ES-I3 (cell line): ENCODE data around the gene PDE3B.
"Not testable (repeated sequence)": the region's sequence is repeated elsewhere in the genome, so short reads cannot be mapped to it uniquely, and the experiment has no call there.

Source experiments
- H3K36me3 ChIP-seq: 2 replicates; pipeline ENCODE4 v1.6.1; 2013; ENCODE audit warnings: mild to moderate bottlenecking, low read length, control low read depth, moderate library complexity; ENCODE audit not compliant: insufficient read depth
- H3K4me1 ChIP-seq: 2 replicates; pipeline ENCODE4 v1.6.1; 2013; ENCODE audit warnings: mild to moderate bottlenecking, control low read depth, low read length; ENCODE audit not compliant: insufficient read depth
- H3K9ac ChIP-seq: 2 replicates; pipeline ENCODE4 v1.6.1; 2013; ENCODE audit warnings: low read depth, mild to moderate bottlenecking, low read length, moderate library complexity
- H3K9me3 ChIP-seq: 2 replicates; pipeline ENCODE4 v1.6.1; 2013; ENCODE audit warnings: mild to moderate bottlenecking, low read length, moderate library complexity; ENCODE audit not compliant: control insufficient read depth, insufficient read depth

Gene PDE3B

DNA sequence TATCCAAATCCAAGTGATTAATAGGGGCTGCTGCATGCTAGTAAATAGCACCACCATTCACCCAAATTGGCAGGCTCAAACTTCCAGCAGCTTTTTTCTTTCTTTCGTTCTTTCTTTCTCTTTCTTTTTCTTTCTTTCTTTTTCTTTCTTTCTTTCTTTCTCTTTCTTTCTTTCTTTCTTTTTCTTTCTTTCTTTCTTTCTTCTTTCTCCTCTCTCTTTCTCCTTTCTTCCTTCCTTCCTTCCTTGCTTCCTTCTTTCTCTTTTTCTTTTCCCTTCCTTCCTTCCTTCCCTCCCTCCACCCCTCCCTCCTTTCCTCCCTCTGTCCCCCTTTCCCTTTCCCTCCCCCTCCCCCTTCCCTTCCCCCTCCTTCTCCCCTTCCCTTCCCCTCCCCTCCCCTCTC, 81.5 kb downstream of the PDE3B start:
- no peaks in the 10 kb centered on the region for H3K9me3 ChIP-seq

DNA sequence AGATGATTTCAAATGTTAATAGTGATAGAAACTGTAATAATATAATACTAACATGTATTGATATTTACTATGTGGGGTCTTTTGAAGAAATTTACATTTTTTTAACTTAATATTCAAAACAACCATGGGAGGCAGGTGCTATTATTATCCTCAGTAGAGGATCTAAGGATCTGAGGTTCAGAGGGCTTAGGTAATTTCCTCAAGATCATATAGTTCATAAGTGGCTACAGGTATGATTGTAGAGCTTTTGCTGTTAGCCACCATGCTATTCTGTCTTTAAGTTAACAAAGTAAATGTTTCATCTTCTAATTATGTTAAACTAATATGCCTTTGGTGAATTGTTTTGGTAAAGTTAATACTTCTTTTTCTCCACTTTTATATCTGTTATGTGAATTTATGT, 83.6 kb downstream of the PDE3B start:
- no peaks in the 10 kb centered on the region for H3K9me3 ChIP-seq

More for the DNA sequence above, 81.5 kb downstream of the PDE3B start:
- Histone ChIP-seq H3K36me3 (no peaks in the 10 kb centered on the region), H3K4me1 (peaks cover 6% of the 10 kb centered on the region; the same call in 1 of the 2 replicates), H3K9ac (no peak overlapping the region)

DNA sequence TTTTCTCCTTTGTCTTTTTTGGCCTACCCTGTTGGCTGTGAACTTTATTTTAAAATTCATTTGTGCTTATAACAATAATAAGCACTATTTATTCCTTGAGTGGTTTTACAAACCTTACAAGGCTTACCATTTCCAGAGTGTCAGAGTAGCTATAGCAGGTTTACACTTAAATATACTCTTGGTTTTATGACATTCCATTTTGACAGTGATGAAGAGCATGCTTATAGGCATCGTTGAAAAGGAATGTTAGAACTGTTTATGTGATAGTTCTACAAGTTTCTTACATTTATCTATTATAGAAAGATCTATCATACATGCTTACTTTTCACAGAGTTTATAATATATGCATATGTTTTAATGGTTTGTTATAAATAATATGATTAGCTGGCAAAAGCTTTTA, 84.1 kb downstream of the PDE3B start:
- Histone ChIP-seq H3K9ac (no peak overlapping the region), H3K36me3 (no peaks in the 10 kb centered on the region), H3K4me1 (peaks cover 6% of the 10 kb centered on the region; the same call in 1 of the 2 replicates), H3K9me3 (no peaks in the 10 kb centered on the region)

More for the DNA sequence above, 83.6 kb downstream of the PDE3B start:
- Histone ChIP-seq H3K4me1 (peaks cover 6% of the 10 kb centered on the region; the same call in 1 of the 2 replicates), H3K9ac (no peak overlapping the region), H3K36me3 (no peaks in the 10 kb centered on the region)

DNA sequence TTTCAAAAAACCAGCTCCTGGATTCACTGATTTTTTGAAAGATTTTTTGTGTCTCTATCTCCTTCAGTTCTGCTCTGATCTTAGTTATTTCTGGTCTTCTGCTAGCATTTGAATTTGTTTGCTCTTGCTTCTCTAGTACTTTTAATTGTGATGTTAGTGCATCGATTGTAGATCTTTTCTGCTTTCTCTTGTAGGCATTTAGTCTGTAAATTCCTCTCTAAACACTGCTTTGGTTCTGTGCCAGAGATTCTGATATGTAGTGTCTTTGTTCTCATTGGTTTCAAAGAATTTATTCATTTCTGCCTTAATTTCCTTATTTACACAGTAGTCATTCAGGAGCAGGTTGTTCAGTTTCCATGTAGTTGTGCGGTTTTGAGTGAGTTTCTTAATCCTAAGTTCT, 96.9 kb downstream of the PDE3B start:
- not testable (repeated sequence) for H3K36me3 ChIP-seq, H3K9me3 ChIP-seq, H3K4me1 ChIP-seq, H3K9ac ChIP-seq

DNA sequence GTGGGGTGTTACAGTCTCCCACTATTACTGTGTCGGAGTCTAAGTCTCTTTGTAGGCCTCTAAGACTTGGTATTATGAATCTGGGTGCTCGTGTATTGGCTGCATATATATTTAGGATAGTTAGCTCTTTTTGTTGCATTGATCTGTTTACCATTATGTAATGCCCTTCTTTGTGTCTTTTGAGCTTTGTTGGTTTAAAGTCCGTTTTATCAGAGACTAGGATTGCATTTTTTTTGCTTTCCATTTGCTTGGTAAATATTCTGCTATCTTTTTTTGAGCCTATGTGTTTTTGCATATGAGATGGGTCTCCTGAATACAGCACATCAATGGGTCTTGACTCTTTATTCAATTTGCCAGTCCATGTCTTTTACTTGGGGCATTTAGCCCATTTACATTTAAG, 97.6 kb downstream of the PDE3B start:
- Histone ChIP-seq H3K36me3 (no peaks in the 10 kb centered on the region), H3K9ac (no peak overlapping the region), H3K9me3 (no peaks in the 10 kb centered on the region), H3K4me1 (no peaks in the 10 kb centered on the region)

DNA sequence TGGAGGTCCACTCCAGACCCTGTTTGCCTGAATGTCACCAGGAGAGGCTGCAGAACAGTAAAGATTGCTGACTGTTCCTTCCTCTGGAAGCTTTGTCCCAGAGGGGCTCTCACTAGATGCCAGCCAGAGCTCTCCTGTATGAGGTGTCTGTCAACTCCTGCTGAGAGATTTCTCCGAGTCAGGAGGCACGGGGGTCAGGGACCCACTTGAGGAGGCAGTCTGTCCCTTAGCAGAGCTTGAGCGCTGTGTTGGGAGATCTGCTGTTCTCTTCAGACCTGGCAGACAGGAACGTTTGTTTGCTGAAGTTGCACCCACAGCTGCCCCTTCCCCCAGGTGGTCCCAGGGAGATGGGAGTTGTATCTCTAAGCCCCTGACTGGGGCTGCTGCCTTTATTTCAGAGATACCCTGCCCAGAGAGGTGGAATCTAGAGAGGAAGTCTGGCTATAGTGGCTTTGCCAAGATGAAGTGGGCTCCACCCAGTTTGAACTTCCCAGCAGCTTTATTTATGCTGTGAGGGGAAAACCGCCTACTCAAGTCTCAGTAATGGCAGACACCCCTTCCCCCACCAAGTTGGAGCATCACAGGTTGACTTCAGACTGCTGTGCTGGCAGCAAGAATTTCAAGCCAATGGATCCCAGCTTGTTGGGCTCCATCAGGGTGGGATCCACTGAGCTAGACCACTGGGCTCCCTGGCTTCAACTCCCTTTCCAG, 99.4 kb downstream of the PDE3B start:
- no peaks in the 10 kb centered on the region for H3K36me3 ChIP-seq
- no peak overlapping the region for H3K9ac ChIP-seq
- no peaks in the 10 kb centered on the region; the same call in 1 of the 2 replicates for H3K4me1 ChIP-seq
- H3K9me3 ChIP-seq: no peaks in the 10 kb centered on the region

DNA sequence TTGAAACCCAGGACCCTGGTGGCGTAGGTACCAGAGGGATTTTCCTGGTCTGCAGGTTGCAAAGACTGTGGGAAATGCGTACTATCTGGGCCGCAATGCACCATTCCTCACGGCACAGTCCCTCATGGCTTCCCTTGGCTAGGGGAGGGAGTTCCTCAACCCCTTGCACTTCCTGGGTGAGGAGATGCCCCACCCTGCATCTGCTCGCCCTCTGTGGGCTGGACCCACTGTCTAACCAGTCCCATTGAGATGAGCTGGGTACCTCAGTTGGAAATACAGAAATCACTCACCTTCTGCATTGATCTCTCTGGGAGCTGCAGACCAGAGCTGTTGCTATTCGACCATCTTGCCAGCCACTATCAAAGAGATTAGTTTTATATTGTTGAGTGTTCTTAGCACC, 100.1 kb downstream of the PDE3B start:
- not testable (repeated sequence) for H3K9ac ChIP-seq, H3K9me3 ChIP-seq, H3K36me3 ChIP-seq, H3K4me1 ChIP-seq

DNA sequence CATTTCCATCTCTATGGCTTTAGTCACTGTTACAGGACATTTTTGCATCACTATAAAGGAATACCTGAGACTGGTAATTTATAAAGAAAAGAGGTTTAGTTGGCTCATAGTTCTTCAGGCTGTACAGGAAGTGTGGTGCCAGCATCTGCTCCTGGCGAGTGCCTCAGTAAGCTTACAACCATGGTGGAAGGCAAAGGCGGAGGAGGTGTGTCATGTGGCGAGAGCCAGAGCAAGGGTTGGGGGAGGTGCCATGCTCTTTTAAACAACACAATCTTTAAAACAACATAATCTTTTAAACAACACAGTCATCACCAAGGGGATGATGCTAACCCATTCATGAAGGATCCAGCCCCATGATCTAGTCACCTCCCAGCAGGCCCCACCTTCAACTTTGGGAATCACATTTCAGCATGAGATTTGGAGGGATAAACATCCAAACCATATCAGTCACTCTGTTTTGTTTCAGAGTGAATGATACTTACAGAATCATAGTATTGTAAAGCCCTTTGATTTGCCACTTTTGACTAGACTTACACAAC, 103.3 kb downstream of the PDE3B start:
- no peaks in the 10 kb centered on the region; the same call in 1 of the 2 replicates for H3K4me1 ChIP-seq
- no peak overlapping the region for H3K9ac ChIP-seq
- no peaks in the 10 kb centered on the region for H3K9me3 ChIP-seq
- H3K36me3 ChIP-seq: no peaks in the 10 kb centered on the region

DNA sequence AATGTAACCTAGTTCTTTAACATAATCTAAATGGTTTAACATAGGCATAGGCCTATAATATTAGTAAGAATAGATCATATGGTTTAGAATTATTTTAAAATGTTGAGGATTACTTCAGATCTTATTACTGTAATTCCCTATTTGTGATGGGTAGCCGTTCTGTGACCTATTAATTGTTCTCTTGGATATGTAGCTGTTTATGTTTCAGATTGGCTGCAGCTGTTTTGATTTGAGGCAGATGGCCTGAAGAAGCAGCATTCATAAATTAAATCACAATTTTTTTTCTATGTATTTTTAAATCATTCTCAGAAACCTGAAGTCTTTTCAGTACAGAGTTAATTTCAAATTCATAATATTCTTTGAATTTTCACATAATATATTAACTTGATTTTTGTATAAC, 104.5 kb downstream of the PDE3B start:
- no peaks in the 10 kb centered on the region for H3K36me3 ChIP-seq
- H3K9me3 ChIP-seq: no peaks in the 10 kb centered on the region
- H3K4me1 ChIP-seq: no peaks in the 10 kb centered on the region; the same call in 1 of the 2 replicates
- no peak overlapping the region for H3K9ac ChIP-seq

DNA sequence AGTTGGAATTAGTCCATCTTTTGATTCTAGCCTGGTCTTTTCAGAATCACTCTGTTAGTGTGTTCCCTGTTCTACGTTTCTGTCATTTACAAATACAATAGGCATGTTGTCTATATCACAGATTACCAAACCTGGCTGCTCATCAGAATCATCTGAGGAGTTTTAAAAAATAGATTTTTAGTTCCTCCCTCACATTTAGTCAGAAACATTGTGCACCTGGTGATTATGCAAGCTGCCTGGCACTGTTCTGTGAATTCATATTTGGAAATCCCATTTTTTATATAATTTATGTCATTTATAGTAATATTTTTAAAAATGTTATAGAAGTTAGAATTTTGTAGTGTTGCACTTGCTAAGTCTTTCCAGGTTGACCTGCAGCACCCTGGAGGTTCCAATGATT, 107.3 kb downstream of the PDE3B start:
- Histone ChIP-seq H3K9ac (no peak overlapping the region), H3K9me3 (no peaks in the 10 kb centered on the region), H3K36me3 (no peaks in the 10 kb centered on the region), H3K4me1 (no peaks in the 10 kb centered on the region; the same call in 1 of the 2 replicates)

DNA sequence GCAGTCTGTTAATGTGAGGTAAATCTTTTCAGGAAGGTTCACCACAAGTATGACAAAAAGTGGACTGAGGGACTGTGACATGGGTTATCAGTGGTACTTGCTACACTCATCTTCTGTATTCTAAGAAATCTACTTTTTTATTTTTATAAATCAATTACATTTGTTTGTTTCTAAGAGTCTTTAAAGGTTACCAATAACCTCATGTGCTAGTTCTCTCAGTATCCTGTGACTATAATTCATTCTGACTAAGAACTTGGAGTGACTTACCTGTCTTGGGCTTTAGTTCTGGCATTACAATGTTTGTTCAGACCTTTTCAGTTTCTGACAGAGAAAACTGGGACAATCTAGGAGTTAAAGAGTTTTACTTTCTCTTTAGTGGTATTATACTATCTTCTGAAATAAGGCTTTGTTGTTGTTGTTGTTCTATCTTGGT, 108.4 kb downstream of the PDE3B start:
- H3K4me1 ChIP-seq: no peaks in the 10 kb centered on the region; the same call in 1 of the 2 replicates
- no peak overlapping the region for H3K9ac ChIP-seq
- H3K9me3 ChIP-seq: no peaks in the 10 kb centered on the region
- H3K36me3 ChIP-seq: no peaks in the 10 kb centered on the region

DNA sequence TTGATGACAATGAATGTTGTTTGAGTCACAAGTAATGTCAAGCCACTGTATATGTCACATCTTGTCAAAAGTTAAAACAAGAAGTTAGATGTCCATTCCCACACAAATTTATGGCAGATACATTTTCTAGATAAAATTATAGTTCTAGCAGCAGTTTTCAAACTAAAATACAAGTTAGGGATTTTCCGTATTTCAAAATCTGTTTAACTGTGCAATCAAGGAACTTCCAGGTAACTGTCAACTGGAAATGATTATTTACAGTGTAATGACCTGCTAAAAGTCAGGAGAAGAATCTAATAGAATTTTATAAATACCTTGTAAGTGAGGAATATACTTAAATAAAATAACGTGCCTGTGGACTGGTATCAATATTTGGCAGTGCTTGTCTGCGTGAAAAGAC, 111.5 kb downstream of the PDE3B start:
- no peak overlapping the region for H3K9ac ChIP-seq
- no peaks in the 10 kb centered on the region for H3K4me1 ChIP-seq
- no peaks in the 10 kb centered on the region for H3K9me3 ChIP-seq

DNA sequence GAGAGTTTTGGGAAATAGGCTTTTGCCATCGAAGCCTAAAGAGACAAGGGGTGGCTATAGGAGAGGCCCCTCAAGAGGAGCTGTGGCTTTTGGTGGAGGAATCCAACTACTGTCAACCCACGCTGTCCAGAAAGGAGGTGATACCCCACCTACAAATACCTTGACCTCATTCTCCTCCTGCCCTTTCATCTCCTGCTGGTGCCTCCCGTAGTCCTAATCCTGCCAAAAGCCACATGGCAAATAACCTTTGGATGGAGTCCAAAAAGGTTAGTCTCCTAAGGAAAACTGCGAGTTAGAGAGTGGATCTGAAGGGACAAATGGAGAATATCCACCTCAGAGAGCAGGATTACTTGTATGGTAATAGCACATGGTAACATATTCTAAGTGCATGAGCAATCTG, 112.7 kb downstream of the PDE3B start:
- no peaks in the 10 kb centered on the region for H3K4me1 ChIP-seq
- no peak overlapping the region for H3K9ac ChIP-seq
- H3K36me3 ChIP-seq: no peaks in the 10 kb centered on the region
- H3K9me3 ChIP-seq: no peaks in the 10 kb centered on the region

More for the DNA sequence above, 111.5 kb downstream of the PDE3B start:
- H3K36me3 ChIP-seq: no peaks in the 10 kb centered on the region

DNA sequence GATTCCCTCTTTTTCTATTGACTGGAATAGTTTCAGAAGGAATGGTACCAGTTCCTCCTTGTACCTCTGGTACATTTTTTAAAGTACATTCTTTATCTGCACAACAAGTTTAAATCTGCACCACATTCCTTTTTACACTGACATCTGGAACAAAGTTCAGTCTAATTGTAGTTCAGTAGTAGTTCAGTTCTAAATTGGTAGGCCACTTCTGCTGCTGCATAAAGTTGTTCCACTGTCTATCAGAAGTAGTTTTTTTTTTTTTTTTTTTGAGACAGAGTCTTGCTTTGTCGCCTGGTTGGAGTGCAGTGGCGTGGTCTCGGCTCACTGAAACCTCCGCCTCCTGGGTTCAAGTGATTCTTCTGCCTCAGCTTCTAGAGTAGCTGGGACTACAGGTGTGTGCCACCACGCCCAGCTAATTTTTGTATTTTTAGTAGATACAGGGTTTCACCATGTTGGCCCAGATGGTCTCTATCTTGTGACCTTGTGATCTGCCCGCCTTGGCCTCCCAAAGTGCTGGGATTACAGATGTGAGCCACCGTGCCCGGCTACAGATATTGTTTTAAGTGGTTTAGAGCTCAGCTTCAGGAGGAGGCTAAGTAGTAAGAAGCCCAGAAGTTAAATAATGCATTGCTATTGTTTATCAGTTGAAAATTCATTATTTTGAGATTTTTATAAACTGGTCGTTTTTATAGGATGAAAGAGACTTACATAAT, 115.9 kb downstream of the PDE3B start:
- H3K9me3 ChIP-seq, H3K36me3 ChIP-seq, H3K9ac ChIP-seq, H3K4me1 ChIP-seq: not testable (repeated sequence)

DNA sequence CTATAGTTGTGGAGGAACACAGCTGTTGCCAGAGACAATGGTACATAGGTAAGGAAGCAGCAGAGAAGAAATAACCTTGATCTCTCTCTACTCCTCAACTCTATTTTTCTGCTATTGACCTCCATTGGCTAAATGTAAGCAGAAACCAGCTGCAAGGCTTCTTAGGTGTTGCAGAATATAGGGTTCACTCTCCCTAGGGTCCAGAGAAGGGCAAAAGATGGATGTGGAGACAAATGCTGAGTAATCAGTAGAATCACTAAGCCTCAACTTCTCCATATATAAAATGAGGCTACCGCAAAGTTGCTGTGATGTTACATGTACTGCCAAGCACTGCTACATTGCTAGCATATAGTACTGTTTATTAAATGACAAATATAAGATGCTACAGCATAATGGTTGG, 120.6 kb downstream of the PDE3B start:
- Histone ChIP-seq H3K4me1 (no peaks in the 10 kb centered on the region), H3K9me3 (no peaks in the 10 kb centered on the region), H3K36me3 (no peaks in the 10 kb centered on the region), H3K9ac (no peak overlapping the region)
